GM21423 (cell line): ENCODE results near the gene RGR.

ENCODE experiments used
- ATAC-seq: cut with Tn5 transposase; IDR thresholded peaks from one replicate; pipeline ENCODE4 v1.9.1; 2021; ENCODE audit warnings: mild to moderate bottlenecking, moderate library complexity; ENCODE audit not compliant: unreplicated experiment

RGR gene

GRCh38 chr10:84293171-84293570 lies 48.3 kb downstream of the RGR start:
- ATAC-seq = no peak

- ATAC-seq = no peak
Measured at GRCh38 chr10:84293574-84294016, 48.7 kb downstream of the RGR start.

- peak; percentile 69 for ATAC-seq
Measured at GRCh38 chr10:84294766-84295447, 50.1 kb downstream of the RGR start.

GRCh38 chr10:84296091-84296981 lies 51.5 kb downstream of the RGR start:
- ATAC-seq = no peak

GRCh38 chr10:84298057-84298456 lies 53.2 kb downstream of the RGR start:
- ATAC-seq = no peak

- no peak for ATAC-seq
Measured at GRCh38 chr10:84302223-84302622, 57.4 kb downstream of the RGR start.

GRCh38 chr10:84306751-84307384 lies 62.0 kb downstream of the RGR start:
- no peak for ATAC-seq

- ATAC-seq = no peak
Measured at GRCh38 chr10:84308021-84308420, 63.2 kb downstream of the RGR start.

- peak; percentile 63 for ATAC-seq
Measured at GRCh38 chr10:84308481-84309304, 63.8 kb downstream of the RGR start.
